Right lobe of liver (tissue), 6 donors: ENCODE measurements around the gene PKDREJ. TPM values are rescaled to one million over a fixed set of nuclear protein-coding genes. Genes with fewer than 3 reads are reported as not detected.
A peak's percentile ranks its signal among the peaks of the same experiment; 100 is the strongest.

Source experiments
- ATAC-seq, 4 donors: fragments of 200-7000 bp; cut with Tn5 transposase; one replicate each; pipeline ENCODE4 v1.9.1; 2020; ENCODE audit warnings: mild to moderate bottlenecking in 4 of 4, moderate library complexity in 4 of 4
- DNase-seq, 3 donors: peaks; one replicate each; pipeline ENCODE4 v3.0.0-alpha.2; 2020
- H3K27ac ChIP-seq, 3 donors: fragments of 200-600 bp; one replicate each; pipeline ENCODE4 v1.8.0; 2022
- H3K27me3 ChIP-seq, 2 donors: fragments of 200-600 bp; one replicate each; pipeline ENCODE4 v1.8.0; 2022
- H3K36me3 ChIP-seq, 4 donors: fragments of 200-600 bp; sonication (generic) in 1 of 4; one replicate each; pipeline versions ENCODE4 v1.5.1 to v1.8.0; 2017 to 2022; ENCODE audit warnings: control low read depth in 1 of 4
- H3K4me1 ChIP-seq, 4 donors: fragments of 200-600 bp; sonication (generic) in 1 of 4; one replicate each; pipeline versions ENCODE4 v1.5.1 to v1.8.0; 2017 to 2022; ENCODE audit warnings: control low read depth in 1 of 4
- H3K4me3 ChIP-seq, 3 donors: fragments of 200-600 bp; one replicate each; pipeline ENCODE4 v1.8.0; 2022
- H3K9me3 ChIP-seq, 4 donors: fragments of 200-600 bp; sonication (generic) in 1 of 4; one replicate each; pipeline versions ENCODE4 v1.5.1 to v1.8.0; 2017 to 2022; ENCODE audit warnings: control low read depth in 1 of 4
- POLR2A ChIP-seq: fragments of 450-650 bp; IDR thresholded peaks from one replicate; pipeline ENCODE4 v1.6.1; 2017; ENCODE audit warnings: antibody characterized with exemption, mild to moderate bottlenecking
- WGBS: methylation state at CpG from one replicate; pipeline ENCODE4 v1.1.6; 2018; ENCODE audit warnings: low coverage, low lambda C conversion rate; ENCODE audit not compliant: insufficient coverage; ENCODE audit errors: missing lambda C conversion rate; 5-methylcytosine and 5-hydroxymethylcytosine counted together
- intact Hi-C, 2 donors: fragments of 100-400 bp; cut with DNase I; formaldehyde crosslinking; loops; one replicate each; pipeline versions ENCODE4 v1.11.2 to v1.14.1; 2022
- total RNA-seq, 6 experiments: library from RNA; depleted of rRNA in 2 of 6; stranded (reverse); fragments of >200 nt in 2 of 6; fragmentation: NEBNext Ultra II Directional in 3 of 6; extraction: Animal tissue kit (Norgen Biotek cat#: 25700) in 3 of 6; gene quantifications; one replicate each; pipeline versions ENCODE4 v1.1.0 to v1.2.4, GENCODE V29; 2016 to 2023
- TF ChIP-seq, protein P1 (sequence below), 4 donors: fragments of 200-600 bp in 3 of 4; fragments of 450-650 bp in 1 of 4; IDR thresholded peaks; one replicate each; pipeline versions ENCODE4 v1.5.1 to v1.8.0; 2016 to 2022; ENCODE audit warnings: antibody characterized with exemption in 4 of 4, mild to moderate bottlenecking in 2 of 4
- donor health status: DM: no; HTN: yes; CAD: no.
- donor health status: DM: no; HTN: no; CAD: no.
- donor health status: DM: no; HTN: no; CAD: no.
- donor health status: DM: no; HTN: yes; CAD: no.
- donor health status: DM: no; HTN: yes; CAD: no.

PKDREJ gene
- total RNA-seq, 6 experiments from 2014 or later: 0.05 to 0.07 TPM; not detected in 4

DNA sequence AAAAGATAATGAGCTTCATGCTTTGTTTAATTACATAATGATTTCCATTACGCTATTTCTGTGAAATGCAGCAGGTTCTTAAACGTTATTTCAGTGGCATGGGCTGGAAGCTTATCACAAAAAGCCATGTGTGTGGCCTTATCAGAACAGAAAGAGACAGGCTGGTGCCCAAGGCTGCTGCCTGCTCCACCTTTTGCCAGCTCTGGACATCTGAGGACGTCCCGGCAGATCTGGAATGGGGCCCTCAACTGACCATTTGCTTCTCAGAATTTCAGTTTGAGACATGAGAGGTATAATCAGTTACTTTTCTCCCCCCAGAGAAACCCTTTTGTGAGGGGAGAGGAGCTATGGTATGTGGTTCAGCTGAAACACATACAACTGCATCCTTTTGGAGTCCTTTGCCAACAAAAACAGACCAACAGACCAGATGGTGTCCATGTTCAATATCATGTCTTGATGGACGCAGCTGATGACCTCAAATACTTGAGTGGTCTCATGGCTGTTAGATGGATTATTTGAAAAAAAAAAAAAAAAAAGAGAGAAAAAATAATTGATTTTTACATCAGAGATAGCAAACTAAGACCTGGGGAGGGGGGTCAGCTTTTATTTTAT lies 21.6 kb downstream of the PKDREJ start:
- TF ChIP-seq POLR2A: no peak
- TF ChIP-seq, protein P1, sequence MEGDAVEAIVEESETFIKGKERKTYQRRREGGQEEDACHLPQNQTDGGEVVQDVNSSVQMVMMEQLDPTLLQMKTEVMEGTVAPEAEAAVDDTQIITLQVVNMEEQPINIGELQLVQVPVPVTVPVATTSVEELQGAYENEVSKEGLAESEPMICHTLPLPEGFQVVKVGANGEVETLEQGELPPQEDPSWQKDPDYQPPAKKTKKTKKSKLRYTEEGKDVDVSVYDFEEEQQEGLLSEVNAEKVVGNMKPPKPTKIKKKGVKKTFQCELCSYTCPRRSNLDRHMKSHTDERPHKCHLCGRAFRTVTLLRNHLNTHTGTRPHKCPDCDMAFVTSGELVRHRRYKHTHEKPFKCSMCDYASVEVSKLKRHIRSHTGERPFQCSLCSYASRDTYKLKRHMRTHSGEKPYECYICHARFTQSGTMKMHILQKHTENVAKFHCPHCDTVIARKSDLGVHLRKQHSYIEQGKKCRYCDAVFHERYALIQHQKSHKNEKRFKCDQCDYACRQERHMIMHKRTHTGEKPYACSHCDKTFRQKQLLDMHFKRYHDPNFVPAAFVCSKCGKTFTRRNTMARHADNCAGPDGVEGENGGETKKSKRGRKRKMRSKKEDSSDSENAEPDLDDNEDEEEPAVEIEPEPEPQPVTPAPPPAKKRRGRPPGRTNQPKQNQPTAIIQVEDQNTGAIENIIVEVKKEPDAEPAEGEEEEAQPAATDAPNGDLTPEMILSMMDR (IDR thresholded peaks at IDR 0.05): no peak
- no peak overlapping the region for H3K4me3 ChIP-seq
- ATAC-seq (no peak), DNase-seq (no peak)
- intact Hi-C loops: no loop called here
- H3K27me3 ChIP-seq: no peaks in the 10 kb centered on the region
- WGBS: 59% methylated on average over 5 of the region's 5 CpGs
- peaks cover 0 to 37% (median 5%) of the 10 kb centered on the region in 4 donors for H3K4me1 ChIP-seq
- no peaks in the 10 kb centered on the region for H3K9me3 ChIP-seq
- H3K36me3 ChIP-seq: peaks cover 0 to 28% (median 16%) of the 10 kb centered on the region in 4 donors
- peak overlapping the region in 1 of 3 donors; percentile 70 for H3K27ac ChIP-seq

DNA sequence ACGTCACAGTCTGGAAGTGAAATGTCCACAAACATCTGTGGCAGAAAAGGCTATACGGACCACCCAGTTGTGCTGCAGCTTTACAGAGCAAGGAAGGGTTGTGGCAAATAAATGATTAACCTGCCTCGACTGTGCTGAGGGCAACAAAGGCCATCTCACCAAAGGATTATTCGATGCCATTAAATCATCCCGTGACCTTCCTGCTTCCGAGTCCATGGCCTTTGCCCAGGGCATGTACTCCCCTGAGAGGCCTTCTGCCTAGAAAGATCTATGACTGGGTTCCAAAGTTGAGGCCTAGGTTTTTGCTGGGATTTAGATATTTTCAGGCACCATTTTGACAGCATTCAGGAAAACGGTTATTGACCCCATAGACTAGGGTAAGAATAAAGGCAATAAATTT lies 22.2 kb downstream of the PKDREJ start:
- intact Hi-C loops: no loop called here
- WGBS: 29% methylated on average over 7 of the region's 7 CpGs
- no peaks in the 10 kb centered on the region for H3K9me3 ChIP-seq
- peaks cover 0 to 37% (median 5%) of the 10 kb centered on the region in 4 donors for H3K4me1 ChIP-seq
- peak; percentile 54 to 77 (median 76) for ATAC-seq
- peaks cover 0 to 34% (median 19%) of the 10 kb centered on the region in 4 donors for H3K36me3 ChIP-seq
- no peak overlapping the region for H3K4me3 ChIP-seq
- DNase-seq: peak in 2 of 3 donors; percentile 72 to 81
- H3K27ac ChIP-seq: peak overlapping the region in 1 of 3 donors; percentile 70
- no peak for TF ChIP-seq POLR2A
- TF ChIP-seq, protein P1 (IDR thresholded peaks at IDR 0.05): no peak
- no peaks in the 10 kb centered on the region for H3K27me3 ChIP-seq

DNA sequence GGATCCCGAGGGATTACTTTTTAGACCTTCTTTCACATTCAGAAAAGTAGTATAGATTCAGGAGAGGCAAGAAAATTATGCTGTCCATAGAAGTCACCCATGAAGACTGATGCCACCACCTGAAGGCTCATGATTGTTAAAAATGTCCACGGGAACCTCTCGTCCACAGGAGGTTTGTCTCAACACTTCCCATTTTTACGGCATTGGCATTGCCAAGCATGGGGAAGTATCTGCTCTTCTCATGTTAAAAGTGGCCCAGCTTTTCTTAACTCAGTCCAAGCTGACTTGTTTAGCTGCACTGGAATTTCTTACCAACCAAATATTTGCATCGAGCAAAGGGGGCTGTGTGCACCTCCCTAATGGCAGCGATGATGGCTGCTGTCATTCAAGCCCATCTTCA lies 22.6 kb downstream of the PKDREJ start:
- TF ChIP-seq, protein P1 (IDR thresholded peaks at IDR 0.05): no peak
- no peak for TF ChIP-seq POLR2A
- H3K36me3 ChIP-seq: peaks cover 0 to 38% (median 21%) of the 10 kb centered on the region in 4 donors
- ATAC-seq: peak in 2 of 4 donors; percentile 1 to 11
- H3K27ac ChIP-seq: peak overlapping the region in 1 of 3 donors; percentile 70
- H3K27me3 ChIP-seq: no peaks in the 10 kb centered on the region
- peaks cover 0 to 33% (median 5%) of the 10 kb centered on the region in 4 donors for H3K4me1 ChIP-seq
- no peak overlapping the region for H3K4me3 ChIP-seq
- no peaks in the 10 kb centered on the region for H3K9me3 ChIP-seq
- no peak for DNase-seq
- WGBS: 67% methylated on average over 6 of the region's 6 CpGs
- intact Hi-C loops: no loop called here

DNA sequence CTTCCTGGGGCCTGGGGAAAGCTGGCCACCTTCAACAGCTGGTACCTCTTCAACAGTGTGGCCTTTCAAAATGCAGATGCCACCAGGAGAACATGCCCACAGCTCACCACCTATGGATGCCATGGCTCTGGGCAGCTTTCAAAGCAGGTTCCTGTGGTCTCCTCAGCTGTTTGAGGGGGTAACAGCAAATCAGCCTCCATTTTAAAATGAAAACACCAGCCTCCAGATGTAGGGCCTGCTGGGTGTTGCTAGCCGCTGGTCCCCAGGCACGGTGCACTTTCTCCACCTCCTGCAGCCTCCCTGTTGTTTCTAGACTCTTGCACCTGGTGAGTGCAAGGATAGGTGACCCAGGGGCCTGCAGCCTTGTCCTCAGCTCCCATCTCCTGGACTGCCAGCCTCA lies 23.1 kb downstream of the PKDREJ start:
- H3K27ac ChIP-seq: peak overlapping the region in 1 of 3 donors; percentile 70
- no peak overlapping the region for H3K4me3 ChIP-seq
- H3K9me3 ChIP-seq: no peaks in the 10 kb centered on the region
- TF ChIP-seq, protein P1 (IDR thresholded peaks at IDR 0.05): no peak
- no peak for TF ChIP-seq POLR2A
- no CpG with 5 or more reads among the region's 2 CpGs for WGBS
- ATAC-seq (peak in 3 of 4 donors; percentile 8 to 23 (median 16)), DNase-seq (no peak)
- H3K36me3 ChIP-seq: peaks cover 0 to 42% (median 23%) of the 10 kb centered on the region in 4 donors
- intact Hi-C loops: no loop called here
- H3K27me3 ChIP-seq: no peaks in the 10 kb centered on the region
- peaks cover 0 to 29% (median 5%) of the 10 kb centered on the region in 4 donors for H3K4me1 ChIP-seq
